ENCODE results near the gene VEPH1.

VEPH1 gene

DNA sequence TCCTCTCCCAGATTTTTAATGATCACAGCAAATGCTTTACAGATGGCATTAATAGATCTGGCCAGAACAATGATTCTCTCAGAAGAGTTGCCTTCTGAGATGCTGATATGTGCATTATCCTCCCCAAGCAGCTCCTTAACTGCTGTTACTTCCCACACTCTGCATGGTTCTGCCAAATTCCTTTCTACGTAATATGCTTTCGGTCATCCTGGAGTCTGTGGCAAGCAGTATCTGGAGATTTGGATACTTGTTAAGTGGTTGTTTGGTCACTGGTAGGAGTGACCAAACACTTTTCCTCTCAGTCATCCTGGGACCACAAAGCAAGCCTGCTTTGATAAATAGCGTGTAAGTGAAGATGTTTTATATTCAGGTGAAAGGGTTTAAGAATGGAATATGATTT, 272.1 kb downstream of the VEPH1 start:
- H3K9ac ChIP-seq (ENCODE audit: low read length), result no peak overlapping the region
- no peaks in the 10 kb centered on the region for H3K27me3 ChIP-seq (ENCODE audit: insufficient read depth, low read length, poor library complexity)
- H3K23ac ChIP-seq (ENCODE audit: low read length), result no peak overlapping the region
- no peak overlapping the region for H2BK15ac ChIP-seq (replicated peaks; ENCODE audit: low read depth)
- H3K4me3 ChIP-seq (ENCODE audit: low read length), result no peak overlapping the region
- DNase-seq, result no peak
- no peaks in the 10 kb centered on the region for H3K36me3 ChIP-seq (ENCODE audit: control insufficient read depth, insufficient read depth, low read length)
- no peak overlapping the region for H3K4ac ChIP-seq (ENCODE audit: low read depth, low read length)
- no peak overlapping the region for H2BK120ac ChIP-seq (ENCODE audit: low read depth, low read length)
- H3K4me2 ChIP-seq (ENCODE audit: low read length), result no peak overlapping the region
- WGBS (ENCODE audit: extremely low coverage, insufficient coverage, low lambda C conversion rate), result no CpG with 5 or more reads among the region's 3 CpGs
- H3K27ac ChIP-seq (ENCODE audit: low read depth, low read length), result no peak overlapping the region
- no peak overlapping the region for H2AK5ac ChIP-seq (ENCODE audit: low read length)
- H4K8ac ChIP-seq (ENCODE audit: low read depth, low read length), result no peak overlapping the region
- no peak overlapping the region for H3K18ac ChIP-seq (ENCODE audit: low read length)
- no peaks in the 10 kb centered on the region for H3K79me1 ChIP-seq (ENCODE audit: low read length)
- H3K79me2 ChIP-seq (ENCODE audit: control insufficient read depth, insufficient read depth, low read length), result no peaks in the 10 kb centered on the region
- H3K56ac ChIP-seq (ENCODE audit: low read length), result no peak overlapping the region
- H3K4me1 ChIP-seq (ENCODE audit: control insufficient read depth, low read depth, low read length), result no peaks in the 10 kb centered on the region
- H2BK5ac ChIP-seq (ENCODE audit: low read length), result no peak overlapping the region
- H4K5ac ChIP-seq (ENCODE audit: low read length), result no peak overlapping the region

DNA sequence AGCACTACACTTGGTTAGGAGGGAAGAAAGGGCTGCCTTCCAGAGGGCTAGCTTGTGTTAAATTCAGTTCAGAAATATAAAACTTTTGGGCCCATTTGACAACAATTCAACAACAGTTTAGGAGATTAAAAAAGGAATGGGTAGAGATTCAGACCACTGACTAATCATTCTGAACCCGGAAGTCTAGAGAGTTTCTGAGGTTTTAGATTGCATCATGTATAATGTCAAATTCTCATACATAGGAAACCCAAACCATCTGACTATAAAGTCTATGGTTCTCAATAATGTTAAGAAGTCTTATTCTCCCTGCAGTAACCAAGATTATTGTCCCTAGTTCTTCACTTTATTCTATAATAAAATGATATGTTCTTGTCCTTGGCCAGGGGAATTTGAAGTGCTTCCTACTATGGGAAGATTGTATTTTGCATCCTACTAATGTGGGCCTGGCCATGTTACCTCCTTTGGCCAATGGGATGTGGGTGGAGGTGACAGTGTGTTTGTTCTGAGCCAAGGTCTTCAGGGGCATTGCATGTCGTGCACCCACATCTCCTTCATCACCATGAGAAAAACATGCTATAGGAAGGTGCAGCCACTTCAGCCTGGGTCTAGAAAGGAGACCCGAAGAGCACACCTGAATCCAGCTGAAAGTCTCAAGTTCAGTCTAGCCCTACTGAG, 276.9 kb downstream of the VEPH1 start:
- Histone ChIP-seq H3K23ac (ENCODE audit: low read length) (no peak overlapping the region), H3K9ac (ENCODE audit: low read length) (no peak overlapping the region), H2AK5ac (ENCODE audit: low read length) (no peak overlapping the region), H3K4me2 (ENCODE audit: low read length) (no peak overlapping the region), H2BK5ac (ENCODE audit: low read length) (no peak overlapping the region), H3K36me3 (ENCODE audit: control insufficient read depth, insufficient read depth, low read length) (no peaks in the 10 kb centered on the region), H3K56ac (ENCODE audit: low read length) (no peak overlapping the region), H3K79me2 (ENCODE audit: control insufficient read depth, insufficient read depth, low read length) (no peaks in the 10 kb centered on the region), H3K4me1 (ENCODE audit: control insufficient read depth, low read depth, low read length) (no peaks in the 10 kb centered on the region), H3K27ac (ENCODE audit: low read depth, low read length) (no peak overlapping the region), H4K5ac (ENCODE audit: low read length) (no peak overlapping the region), H2BK15ac (replicated peaks; ENCODE audit: low read depth) (no peak overlapping the region), H4K8ac (ENCODE audit: low read depth, low read length) (no peak overlapping the region), H3K4ac (ENCODE audit: low read depth, low read length) (no peak overlapping the region), H3K27me3 (ENCODE audit: insufficient read depth, low read length, poor library complexity) (no peaks in the 10 kb centered on the region), H3K18ac (ENCODE audit: low read length) (no peak overlapping the region), H2BK120ac (ENCODE audit: low read depth, low read length) (no peak overlapping the region), H3K79me1 (ENCODE audit: low read length) (no peaks in the 10 kb centered on the region), H3K4me3 (ENCODE audit: low read length) (no peak overlapping the region)
- no peak for DNase-seq
- WGBS (ENCODE audit: extremely low coverage, insufficient coverage, low lambda C conversion rate), result no CpG with 5 or more reads among the region's 3 CpGs

GRCh38 chr3:157225001-157225400, 278.2 kb downstream of the VEPH1 start:
- H2BK5ac ChIP-seq (ENCODE audit: low read length), result no peak overlapping the region
- no peaks in the 10 kb centered on the region for H3K36me3 ChIP-seq (ENCODE audit: control insufficient read depth, insufficient read depth, low read length)
- no peak overlapping the region for H4K5ac ChIP-seq (ENCODE audit: low read length)
- no peak overlapping the region for H3K27ac ChIP-seq (ENCODE audit: low read depth, low read length)
- no peaks in the 10 kb centered on the region for H3K4me1 ChIP-seq (ENCODE audit: control insufficient read depth, low read depth, low read length)
- H3K4me2 ChIP-seq (ENCODE audit: low read length), result no peak overlapping the region
- H3K27me3 ChIP-seq (ENCODE audit: insufficient read depth, low read length, poor library complexity), result no peaks in the 10 kb centered on the region
- no peak overlapping the region for H4K8ac ChIP-seq (ENCODE audit: low read depth, low read length)
- H3K18ac ChIP-seq (ENCODE audit: low read length), result no peak overlapping the region
- H3K79me1 ChIP-seq (ENCODE audit: low read length), result no peaks in the 10 kb centered on the region
- H3K4ac ChIP-seq (ENCODE audit: low read depth, low read length), result no peak overlapping the region
- no peak overlapping the region for H3K4me3 ChIP-seq (ENCODE audit: low read length)
- H3K9ac ChIP-seq (ENCODE audit: low read length), result no peak overlapping the region
- no peak overlapping the region for H3K56ac ChIP-seq (ENCODE audit: low read length)
- no CpG with 5 or more reads among the region's 1 CpG for WGBS (ENCODE audit: extremely low coverage, insufficient coverage, low lambda C conversion rate)
- no peak overlapping the region for H3K23ac ChIP-seq (ENCODE audit: low read length)
- no peak overlapping the region for H2BK15ac ChIP-seq (replicated peaks; ENCODE audit: low read depth)
- no peak for DNase-seq
- H3K79me2 ChIP-seq (ENCODE audit: control insufficient read depth, insufficient read depth, low read length), result no peaks in the 10 kb centered on the region
- no peak overlapping the region for H2BK120ac ChIP-seq (ENCODE audit: low read depth, low read length)
- no peak overlapping the region for H2AK5ac ChIP-seq (ENCODE audit: low read length)

DNA sequence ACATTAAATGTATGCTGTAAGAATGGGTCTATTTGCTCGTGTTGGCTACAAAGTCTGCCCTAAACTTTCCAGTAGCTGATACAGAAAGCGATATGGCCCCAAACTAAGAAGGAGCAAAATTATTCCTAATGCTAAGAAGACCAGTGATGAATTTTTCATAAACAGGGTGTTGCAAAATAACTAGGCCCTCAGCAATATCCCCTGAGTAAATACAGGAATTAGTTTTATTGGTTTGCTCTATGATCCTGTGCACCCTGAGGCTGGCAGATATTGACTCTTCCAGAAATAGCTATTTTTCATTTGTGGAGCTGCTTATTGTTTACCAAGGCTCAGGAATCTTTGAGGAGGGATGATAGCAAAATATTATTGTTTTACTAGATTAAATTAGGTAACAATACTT, 282.3 kb downstream of the VEPH1 start:
- H4K5ac ChIP-seq (ENCODE audit: low read length), result no peak overlapping the region
- H4K8ac ChIP-seq (ENCODE audit: low read depth, low read length), result no peak overlapping the region
- no peak overlapping the region for H3K27ac ChIP-seq (ENCODE audit: low read depth, low read length)
- no peaks in the 10 kb centered on the region for H3K36me3 ChIP-seq (ENCODE audit: control insufficient read depth, insufficient read depth, low read length)
- no peak overlapping the region for H3K4me3 ChIP-seq (ENCODE audit: low read length)
- H2BK5ac ChIP-seq (ENCODE audit: low read length), result no peak overlapping the region
- no peak for DNase-seq
- H3K79me1 ChIP-seq (ENCODE audit: low read length), result no peaks in the 10 kb centered on the region
- H3K23ac ChIP-seq (ENCODE audit: low read length), result no peak overlapping the region
- H3K56ac ChIP-seq (ENCODE audit: low read length), result no peak overlapping the region
- no peak overlapping the region for H3K18ac ChIP-seq (ENCODE audit: low read length)
- no peak overlapping the region for H2BK120ac ChIP-seq (ENCODE audit: low read depth, low read length)
- H3K9ac ChIP-seq (ENCODE audit: low read length), result no peak overlapping the region
- no peaks in the 10 kb centered on the region for H3K27me3 ChIP-seq (ENCODE audit: insufficient read depth, low read length, poor library complexity)
- H3K4ac ChIP-seq (ENCODE audit: low read depth, low read length), result no peak overlapping the region
- no peak overlapping the region for H2BK15ac ChIP-seq (replicated peaks; ENCODE audit: low read depth)
- no peak overlapping the region for H2AK5ac ChIP-seq (ENCODE audit: low read length)
- H3K79me2 ChIP-seq (ENCODE audit: control insufficient read depth, insufficient read depth, low read length), result no peaks in the 10 kb centered on the region
- H3K4me1 ChIP-seq (ENCODE audit: control insufficient read depth, low read depth, low read length), result no peaks in the 10 kb centered on the region
- no peak overlapping the region for H3K4me2 ChIP-seq (ENCODE audit: low read length)
- WGBS (ENCODE audit: extremely low coverage, insufficient coverage, low lambda C conversion rate), result no CpG with 5 or more reads among the region's 2 CpGs

- Histone ChIP-seq H3K4me2 (ENCODE audit: low read length) (no peak overlapping the region), H2AK5ac (ENCODE audit: low read length) (no peak overlapping the region), H3K79me1 (ENCODE audit: low read length) (no peaks in the 10 kb centered on the region), H3K79me2 (ENCODE audit: control insufficient read depth, insufficient read depth, low read length) (no peaks in the 10 kb centered on the region), H3K27me3 (ENCODE audit: insufficient read depth, low read length, poor library complexity) (no peaks in the 10 kb centered on the region), H3K36me3 (ENCODE audit: control insufficient read depth, insufficient read depth, low read length) (no peaks in the 10 kb centered on the region), H3K23ac (ENCODE audit: low read length) (no peak overlapping the region), H3K4me3 (ENCODE audit: low read length) (no peak overlapping the region), H2BK120ac (ENCODE audit: low read depth, low read length) (no peak overlapping the region), H3K4me1 (ENCODE audit: control insufficient read depth, low read depth, low read length) (no peaks in the 10 kb centered on the region), H3K56ac (ENCODE audit: low read length) (no peak overlapping the region), H3K4ac (ENCODE audit: low read depth, low read length) (no peak overlapping the region), H3K9ac (ENCODE audit: low read length) (no peak overlapping the region), H3K18ac (ENCODE audit: low read length) (no peak overlapping the region), H3K27ac (ENCODE audit: low read depth, low read length) (no peak overlapping the region), H2BK5ac (ENCODE audit: low read length) (no peak overlapping the region), H2BK15ac (replicated peaks; ENCODE audit: low read depth) (no peak overlapping the region), H4K8ac (ENCODE audit: low read depth, low read length) (no peak overlapping the region), H4K5ac (ENCODE audit: low read length) (no peak overlapping the region)
- DNase-seq, result no peak
- WGBS (ENCODE audit: extremely low coverage, insufficient coverage, low lambda C conversion rate), result no CpG with 5 or more reads among the region's 1 CpG
These were observed 283.0 kb downstream of the VEPH1 start for GRCh38 chr3:157220211-157220610.

GRCh38 chr3:157219215-157219614, 284.0 kb downstream of the VEPH1 start:
- Histone ChIP-seq H2AK5ac (ENCODE audit: low read length) (no peak overlapping the region), H4K5ac (ENCODE audit: low read length) (no peak overlapping the region), H2BK15ac (replicated peaks; ENCODE audit: low read depth) (no peak overlapping the region), H3K4ac (ENCODE audit: low read depth, low read length) (no peak overlapping the region), H4K8ac (ENCODE audit: low read depth, low read length) (no peak overlapping the region), H3K56ac (ENCODE audit: low read length) (no peak overlapping the region), H2BK5ac (ENCODE audit: low read length) (no peak overlapping the region), H3K79me2 (ENCODE audit: control insufficient read depth, insufficient read depth, low read length) (no peaks in the 10 kb centered on the region), H3K27me3 (ENCODE audit: insufficient read depth, low read length, poor library complexity) (no peaks in the 10 kb centered on the region), H3K4me1 (ENCODE audit: control insufficient read depth, low read depth, low read length) (no peaks in the 10 kb centered on the region), H3K4me3 (ENCODE audit: low read length) (no peak overlapping the region), H3K23ac (ENCODE audit: low read length) (no peak overlapping the region), H3K9ac (ENCODE audit: low read length) (no peak overlapping the region), H3K4me2 (ENCODE audit: low read length) (no peak overlapping the region), H3K36me3 (ENCODE audit: control insufficient read depth, insufficient read depth, low read length) (no peaks in the 10 kb centered on the region), H2BK120ac (ENCODE audit: low read depth, low read length) (no peak overlapping the region), H3K18ac (ENCODE audit: low read length) (no peak overlapping the region), H3K79me1 (ENCODE audit: low read length) (no peaks in the 10 kb centered on the region), H3K27ac (ENCODE audit: low read depth, low read length) (no peak overlapping the region)
- no peak for DNase-seq
- no CpG with 5 or more reads among the region's 3 CpGs for WGBS (ENCODE audit: extremely low coverage, insufficient coverage, low lambda C conversion rate)

Measured in mesendoderm (in vitro differentiated cells).